Measurements from ENCODE around the gene AARSD1.
"Not testable (repeated sequence)": the region's sequence is repeated elsewhere in the genome, so short reads cannot be mapped to it uniquely, and the experiment has no call there.

The AARSD1 gene

DNA sequence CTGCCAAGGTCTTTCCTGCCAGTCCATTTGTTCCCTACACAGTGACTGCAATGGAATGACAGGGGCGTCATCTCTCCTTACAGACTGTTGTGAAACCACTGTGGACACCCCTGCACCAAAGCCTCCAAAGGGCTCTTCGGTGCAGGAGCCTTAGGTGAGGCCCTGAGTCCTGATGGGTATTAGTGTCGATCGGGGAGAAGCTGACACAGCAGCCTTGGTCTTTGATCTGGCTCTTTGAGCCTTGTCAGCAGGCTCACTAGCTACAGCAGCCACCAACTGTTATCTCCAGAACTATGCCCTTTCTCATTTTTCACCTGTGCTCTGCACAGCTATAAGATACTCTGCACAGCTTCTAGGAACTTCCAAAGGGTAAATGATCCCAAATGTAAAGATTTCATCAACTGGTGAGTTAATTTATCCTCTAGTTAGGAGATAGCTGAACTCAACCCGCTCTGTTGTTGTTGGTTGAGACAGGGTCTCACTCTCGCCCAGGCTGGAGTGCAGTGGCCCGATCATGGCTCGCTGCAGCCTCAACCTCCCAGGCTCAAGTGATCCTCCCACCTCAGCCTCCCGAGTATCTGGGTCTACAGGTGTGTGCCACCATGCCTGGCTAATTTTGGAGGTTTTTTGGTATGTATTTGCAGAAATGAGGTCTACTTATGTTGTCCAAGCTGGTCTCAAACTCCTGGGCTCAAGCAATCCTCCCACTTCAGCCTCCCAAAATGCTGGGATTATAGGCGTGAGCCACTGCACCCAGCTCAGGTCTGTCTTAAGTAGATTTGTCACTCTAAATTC is 44.0 kb downstream of the AARSD1 start:
- no peak for DNase-seq (ENCODE audit: low read depth in 2 of 2)

DNA sequence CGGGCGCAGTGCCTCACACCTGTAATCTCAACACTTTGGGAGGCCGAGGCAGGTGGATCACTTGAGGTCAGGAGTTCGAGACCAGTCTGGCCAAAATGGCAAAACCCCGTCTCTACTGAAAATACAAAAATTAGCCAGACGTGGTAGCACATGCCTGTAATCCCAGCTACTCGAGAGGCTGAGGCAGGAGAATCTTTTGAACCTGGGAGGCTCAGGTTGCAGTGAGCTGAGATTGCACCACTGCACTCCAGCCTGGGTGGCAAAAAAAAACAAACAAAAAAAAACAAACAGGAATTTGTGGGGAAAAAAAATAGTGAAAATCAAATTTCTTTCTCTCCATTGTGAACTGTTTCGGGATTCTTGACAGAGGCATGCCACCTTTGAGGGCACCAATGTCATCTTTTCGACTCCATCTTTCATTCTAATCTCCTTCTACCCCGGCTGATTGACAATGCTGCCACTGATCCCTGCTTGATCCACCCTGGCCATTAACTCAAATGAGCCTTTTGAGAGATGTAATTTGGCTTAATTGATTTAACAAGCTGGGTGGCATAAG is 44.7 kb downstream of the AARSD1 start:
- not testable (repeated sequence) for DNase-seq (ENCODE audit: low read depth in 2 of 2)

DNA sequence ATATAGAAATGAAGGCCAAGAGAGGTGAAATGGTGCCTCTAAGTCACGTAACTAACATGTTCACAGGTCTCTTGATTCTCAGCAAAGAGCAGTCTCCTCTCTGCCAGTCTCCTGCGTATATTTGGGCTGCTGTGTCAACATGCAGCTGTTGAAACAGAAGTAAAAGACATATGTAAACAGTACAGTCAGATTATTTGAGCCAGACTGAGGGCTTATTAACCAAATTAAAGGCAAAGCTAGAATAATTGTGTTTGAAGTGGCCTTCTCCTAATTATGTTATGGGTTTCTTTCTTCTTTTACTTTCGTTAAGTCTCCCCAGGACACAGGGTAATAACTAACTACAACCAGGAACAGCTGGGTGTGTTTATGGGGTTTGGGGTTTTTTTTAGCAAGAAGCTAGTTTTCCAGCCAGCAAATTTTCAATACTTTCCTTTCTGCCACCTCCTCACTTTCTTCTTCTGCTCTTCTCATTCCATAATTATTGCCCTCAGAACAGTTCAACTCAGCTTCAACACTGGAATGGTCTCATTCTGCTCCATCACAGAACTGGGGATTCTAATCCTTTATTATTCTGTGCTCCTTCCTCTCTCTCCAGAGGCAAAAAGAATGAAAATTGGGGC is 45.2 kb downstream of the AARSD1 start:
- DNase-seq (ENCODE audit: low read depth in 2 of 2), result no peak

DNA sequence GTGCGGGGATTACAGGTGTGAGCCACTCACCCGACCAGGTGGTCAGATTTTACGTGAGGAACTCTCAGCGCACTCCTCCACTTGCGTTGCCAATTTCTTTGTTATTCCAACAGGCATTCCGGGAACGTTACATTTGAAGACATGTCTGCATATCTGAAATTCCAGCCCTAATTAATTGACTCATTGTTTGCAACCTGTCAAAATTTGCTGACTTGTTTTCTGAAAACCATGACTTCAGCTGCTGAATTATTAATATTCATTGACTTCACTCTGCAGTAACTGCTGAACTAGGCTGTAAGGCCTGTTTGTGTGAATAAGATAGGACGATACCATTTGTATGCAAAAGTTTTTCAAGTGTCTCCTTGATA is 47.0 kb downstream of the AARSD1 start:
- DNase-seq (ENCODE audit: low read depth in 2 of 2), result no peak

DNA sequence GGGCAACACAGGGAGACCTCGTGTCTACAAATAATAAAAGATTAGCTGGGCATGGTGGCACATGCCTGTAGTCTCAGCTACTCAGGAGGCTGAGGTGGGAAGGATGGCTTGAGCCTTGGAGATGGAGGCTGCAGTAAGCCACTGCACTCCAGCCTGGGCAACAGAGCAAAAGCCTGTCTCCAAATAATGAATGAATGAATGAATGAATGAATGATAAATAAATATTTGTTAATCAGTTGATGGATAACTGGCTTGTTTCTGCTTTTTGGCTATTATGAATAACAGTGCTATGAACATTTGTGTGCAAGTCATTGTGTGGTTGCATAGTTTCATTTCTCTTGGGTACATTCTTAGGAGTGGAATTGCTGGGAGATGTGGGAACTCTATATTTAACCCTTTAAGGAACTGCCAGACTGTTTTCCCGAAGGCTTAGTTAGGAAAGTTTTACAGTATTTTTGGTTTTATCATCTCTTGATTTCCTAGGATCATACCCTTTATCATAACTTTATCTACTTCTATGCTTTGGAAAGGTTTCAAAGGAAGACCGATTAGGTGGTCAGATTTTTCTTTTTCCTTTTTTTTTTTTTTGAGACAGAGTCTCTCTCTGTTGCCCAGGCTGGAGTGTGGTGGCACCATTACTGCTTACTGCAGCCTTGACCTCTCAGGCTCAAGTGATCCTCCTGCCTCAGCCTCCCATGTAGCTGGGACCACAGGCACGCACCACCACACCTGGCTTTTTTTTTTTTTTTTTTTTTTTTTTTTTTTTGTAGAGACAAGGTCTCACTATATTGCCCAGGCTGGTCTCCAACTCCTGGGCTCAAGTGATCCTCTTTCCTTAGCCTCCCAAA is 47.6 kb downstream of the AARSD1 start:
- DNase-seq (ENCODE audit: low read depth in 2 of 2), result not testable (repeated sequence)

DNA sequence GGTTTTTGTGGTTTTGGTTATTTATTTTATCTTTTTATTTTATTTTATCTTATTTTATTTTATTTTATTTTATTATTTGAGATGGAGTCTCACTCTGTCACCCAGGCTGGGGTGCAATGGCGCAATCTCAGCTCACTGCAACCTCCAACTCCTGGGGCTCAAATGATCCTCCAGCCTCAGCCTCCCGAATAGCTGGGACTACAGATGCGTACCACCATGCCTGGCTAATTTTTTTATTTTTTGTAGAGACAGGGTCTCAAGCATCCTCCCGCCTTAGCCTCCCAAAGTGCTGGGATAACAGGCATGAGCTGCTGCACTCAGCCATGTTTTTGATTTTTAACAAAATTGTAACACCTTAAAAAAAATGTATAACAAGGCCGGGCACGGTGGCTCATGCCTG is 49.0 kb downstream of the AARSD1 start:
- DNase-seq (ENCODE audit: low read depth in 2 of 2), result not testable (repeated sequence)

DNA sequence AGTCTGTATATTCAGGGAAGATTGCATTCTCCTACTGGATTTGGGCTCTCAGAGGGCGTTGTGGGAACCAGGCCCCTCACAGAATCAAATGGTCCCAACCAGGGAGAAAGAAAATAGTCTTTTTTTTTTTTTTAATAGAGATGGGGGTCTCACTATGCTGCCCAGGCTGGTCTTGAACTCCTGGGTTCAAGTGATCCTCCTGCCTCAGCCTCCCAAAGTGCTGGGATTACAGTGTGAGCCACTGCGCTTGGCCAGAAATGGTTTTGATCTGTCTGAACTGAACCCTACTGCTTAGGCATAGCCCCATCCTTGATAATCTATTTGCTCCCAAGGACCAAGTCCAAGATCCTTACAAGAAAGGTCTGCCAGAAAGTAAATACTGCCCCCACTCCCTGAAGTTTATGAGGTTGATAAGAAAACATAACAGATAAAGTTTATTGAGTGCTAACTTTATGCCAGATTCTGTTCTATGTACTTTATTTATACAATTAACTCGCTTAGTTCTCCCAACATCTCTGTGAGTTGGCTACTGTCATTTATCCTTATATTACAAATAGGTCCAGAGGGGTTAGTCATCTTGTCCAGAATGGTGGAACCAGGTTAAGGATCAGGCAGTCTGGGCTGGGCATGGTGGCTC is 50.2 kb downstream of the AARSD1 start:
- no peak for DNase-seq (ENCODE audit: low read depth in 2 of 2)

DNA sequence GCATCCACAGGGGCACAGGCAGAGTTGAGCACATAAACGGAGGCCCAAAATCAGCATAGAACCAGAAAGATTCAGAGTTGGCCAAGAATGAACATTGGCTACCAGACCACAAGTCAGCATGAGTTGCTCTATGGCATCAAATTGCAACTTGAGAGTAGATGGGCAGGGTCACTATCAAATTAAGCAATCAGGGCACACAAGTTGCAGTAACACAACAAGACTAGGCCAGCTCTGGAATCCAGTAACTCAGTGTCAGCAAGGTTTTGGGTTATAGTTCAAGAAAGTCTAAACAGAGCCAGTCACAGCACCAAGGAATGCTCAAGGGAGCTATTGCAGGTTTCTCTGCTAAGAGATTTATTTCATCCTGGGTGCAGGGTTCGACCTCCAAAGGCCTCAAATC is 50.7 kb downstream of the AARSD1 start:
- DNase-seq (ENCODE audit: low read depth in 2 of 2), result no peak

DNA sequence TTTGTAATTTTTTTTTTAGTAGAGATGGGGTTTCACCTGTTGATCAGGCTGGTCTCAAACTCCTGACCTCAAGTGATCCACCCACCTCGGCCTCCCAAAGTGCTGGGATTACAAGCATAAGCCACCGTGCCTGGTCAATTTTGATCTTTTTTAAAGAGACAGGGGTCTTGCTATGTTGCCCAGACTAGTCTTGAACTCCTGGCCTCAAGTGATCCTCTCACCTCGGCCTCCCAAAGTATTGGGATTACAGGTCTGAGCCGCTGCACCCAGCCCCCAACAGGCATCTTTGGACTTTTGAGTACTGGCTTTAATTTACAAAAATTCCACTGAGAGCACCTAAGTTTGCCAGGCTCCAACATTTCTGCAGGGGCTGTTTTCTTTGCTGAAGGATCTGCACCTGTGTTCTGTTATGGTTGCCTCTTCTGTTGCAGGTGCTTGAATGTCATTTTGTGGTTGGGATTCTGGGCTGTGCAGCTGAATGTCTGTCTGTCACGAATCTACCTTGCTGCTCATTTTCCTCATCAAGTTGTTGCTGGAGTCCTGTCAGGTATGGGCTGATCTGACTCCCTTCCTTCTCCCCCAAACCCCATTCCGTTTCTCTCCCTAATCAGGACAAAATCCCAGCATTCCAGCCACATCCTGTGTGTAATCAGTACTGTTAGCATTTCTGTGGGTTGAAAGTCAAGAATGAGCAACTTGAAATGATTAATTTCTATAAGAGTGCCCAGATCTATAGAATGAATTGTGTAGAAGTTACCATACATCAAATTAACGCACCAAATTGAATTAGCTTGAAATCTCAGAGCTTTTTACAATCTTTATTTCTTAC is 55.2 kb downstream of the AARSD1 start:
- DNase-seq (ENCODE audit: low read depth in 2 of 2), result peak; percentile 7 to 8

DNA sequence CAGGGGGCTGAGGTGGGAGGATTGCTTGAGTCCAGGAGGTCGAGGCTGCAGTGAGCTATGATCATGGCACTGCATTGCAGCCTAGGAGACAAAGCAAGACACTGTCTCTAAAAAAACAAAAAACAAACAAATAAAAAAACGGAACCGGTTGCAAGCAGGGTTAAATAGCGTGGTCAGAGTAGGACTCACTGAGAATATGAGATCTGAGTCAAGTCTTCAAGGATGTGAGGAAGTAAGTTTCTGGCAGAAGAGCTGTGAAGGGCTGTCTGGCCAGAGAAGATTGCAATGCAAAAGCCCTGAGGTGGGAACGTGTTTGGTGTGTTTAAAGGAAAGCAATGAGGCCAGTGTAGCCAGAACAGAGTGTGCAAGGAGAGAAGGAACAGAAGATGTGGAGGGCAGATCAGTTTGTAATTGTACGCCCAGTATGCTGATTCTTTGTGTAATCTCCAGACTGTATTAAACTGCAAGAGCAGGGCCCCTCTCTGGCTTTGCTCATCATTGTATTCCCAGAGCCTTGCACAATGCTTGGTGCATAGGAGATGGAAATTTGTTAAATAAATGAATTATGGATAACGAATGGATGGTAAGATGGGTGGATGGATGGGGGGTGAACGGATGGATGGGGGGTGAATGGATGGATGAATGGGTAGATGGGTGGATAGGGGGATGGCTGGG is 57.3 kb downstream of the AARSD1 start:
- no peak for DNase-seq (ENCODE audit: low read depth in 2 of 2)

DNA sequence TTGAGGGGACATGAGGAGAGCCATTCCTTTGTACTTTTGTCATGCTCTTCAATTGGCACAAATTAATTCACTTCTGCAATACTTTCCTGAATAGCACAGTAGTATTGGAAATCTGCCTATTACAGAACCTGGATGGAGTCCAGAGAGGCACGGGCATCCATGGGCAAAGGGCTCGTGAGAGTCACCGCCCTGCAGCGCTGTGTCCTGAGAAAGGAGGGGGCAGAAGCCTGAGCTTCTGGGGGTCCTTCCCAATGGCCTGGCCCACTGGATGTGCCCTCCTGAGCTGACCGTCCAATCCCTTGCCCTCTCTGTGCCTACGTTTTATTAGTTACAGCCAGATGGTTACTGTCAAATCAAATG is 60.2 kb downstream of the AARSD1 start:
- no peak for DNase-seq (ENCODE audit: low read depth in 2 of 2)

DNA sequence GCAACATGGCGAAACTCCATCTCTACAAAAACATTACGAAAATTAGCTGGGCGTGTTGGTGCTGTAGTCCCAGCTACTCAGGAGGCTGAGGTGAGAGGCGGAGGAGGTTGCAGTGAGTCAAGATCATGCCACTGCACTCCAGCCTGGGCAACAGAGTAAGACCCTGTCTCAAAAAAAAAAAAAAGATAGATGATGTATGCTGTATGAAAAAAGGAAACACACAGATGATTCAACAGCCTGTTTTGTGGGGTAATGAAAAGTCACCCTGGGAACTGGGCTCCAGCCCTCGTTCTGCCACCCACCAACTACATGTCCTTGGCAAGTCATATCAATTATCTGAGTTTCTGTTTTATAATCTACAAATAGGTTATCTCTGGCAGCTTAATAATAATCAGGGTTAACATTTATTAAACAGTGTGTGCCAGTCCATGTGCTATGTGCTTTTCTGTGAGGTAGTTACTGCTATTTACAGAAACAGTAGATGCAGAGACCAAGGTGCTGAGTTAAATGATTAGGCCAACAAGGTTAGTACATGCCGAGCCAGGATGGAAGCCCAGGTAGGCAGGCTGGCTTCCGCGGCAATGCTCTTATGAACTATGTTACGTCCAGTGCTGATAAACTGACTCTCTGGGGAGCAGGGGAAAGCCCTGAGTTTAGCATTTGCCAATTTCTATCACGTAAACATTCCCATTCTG is 62.6 kb downstream of the AARSD1 start:
- DNase-seq (ENCODE audit: low read depth in 2 of 2), result no peak

All from fibroblast of skin of left quadriceps (primary cell).